Stimulated activated CD4-positive, alpha-beta T cell treated with anti-CD3 and anti-CD28 coated beads, Interleukin-4, amount 100 ng/mL, for 24 hours (primary cell): Measurements from ENCODE around the gene RNF151.

Source experiments
- DNase-seq: peaks from one replicate; pipeline ENCODE4 v3.0.0-alpha.2; 2020

The RNF151 gene

DNA sequence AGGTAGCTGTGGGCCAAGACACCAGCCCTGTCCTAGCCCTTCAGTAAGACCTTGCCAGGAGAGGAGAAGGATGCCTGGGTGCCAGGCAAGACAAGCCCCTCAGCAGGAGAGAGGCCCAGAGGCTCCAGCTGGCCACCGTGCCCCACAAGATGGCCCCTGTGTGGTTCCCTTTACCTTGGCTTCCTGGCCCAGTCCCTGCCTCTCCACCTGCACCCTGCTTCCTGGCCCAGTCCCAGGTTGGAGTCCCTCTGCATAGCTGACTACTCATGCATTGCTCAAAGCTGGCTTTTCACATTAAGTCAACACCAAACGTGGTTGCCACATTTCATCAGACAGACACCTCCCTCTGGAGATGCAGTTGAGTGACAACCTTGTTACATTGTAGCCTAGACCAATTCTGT, 27.1 kb downstream of the RNF151 start:
- DNase-seq: no peak

DNA sequence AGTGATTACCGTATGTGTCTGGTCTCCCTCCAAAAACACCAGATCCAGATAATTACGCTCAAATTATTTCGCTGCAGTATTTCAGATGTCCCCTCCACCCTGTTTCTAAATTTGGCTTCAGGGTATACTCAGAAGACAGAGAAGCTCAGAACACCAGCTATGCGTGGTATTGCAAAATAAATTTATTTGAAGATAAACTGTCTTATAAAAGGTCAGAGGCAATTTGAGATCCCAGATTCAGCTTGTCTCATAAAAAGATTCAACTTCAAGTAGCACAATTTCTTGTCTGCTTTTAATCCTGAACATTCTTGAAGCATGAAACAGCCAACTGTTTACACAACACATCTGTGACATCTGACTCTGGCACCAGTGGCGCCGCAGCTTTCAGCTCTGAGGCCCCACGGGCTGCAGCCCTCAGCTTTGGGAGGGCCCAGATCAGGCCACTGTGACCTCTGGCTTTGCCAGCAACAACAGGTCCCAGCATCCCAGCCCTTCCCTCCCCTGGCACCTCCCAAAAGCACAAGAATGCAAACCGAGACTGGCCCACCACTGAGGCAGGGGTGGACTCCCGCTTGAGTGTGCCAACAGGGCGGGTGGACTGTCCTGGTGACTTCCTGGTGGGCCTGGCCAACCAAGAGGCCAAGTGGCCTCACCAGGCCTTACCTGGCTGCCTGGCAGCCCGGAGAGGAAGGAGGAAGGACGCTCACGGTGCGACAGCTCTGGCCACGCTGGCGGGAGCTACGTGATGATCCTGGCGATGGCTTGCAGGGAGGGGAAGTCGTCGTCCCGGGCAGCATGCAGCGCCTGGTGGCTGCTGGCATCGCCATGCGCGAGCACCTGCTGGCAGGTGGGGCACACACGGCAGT, 31.1 kb downstream of the RNF151 start:
- no peak for DNase-seq

GRCh38 chr16:1998360-1998835, 31.7 kb downstream of the RNF151 start:
- DNase-seq: no peak

DNA sequence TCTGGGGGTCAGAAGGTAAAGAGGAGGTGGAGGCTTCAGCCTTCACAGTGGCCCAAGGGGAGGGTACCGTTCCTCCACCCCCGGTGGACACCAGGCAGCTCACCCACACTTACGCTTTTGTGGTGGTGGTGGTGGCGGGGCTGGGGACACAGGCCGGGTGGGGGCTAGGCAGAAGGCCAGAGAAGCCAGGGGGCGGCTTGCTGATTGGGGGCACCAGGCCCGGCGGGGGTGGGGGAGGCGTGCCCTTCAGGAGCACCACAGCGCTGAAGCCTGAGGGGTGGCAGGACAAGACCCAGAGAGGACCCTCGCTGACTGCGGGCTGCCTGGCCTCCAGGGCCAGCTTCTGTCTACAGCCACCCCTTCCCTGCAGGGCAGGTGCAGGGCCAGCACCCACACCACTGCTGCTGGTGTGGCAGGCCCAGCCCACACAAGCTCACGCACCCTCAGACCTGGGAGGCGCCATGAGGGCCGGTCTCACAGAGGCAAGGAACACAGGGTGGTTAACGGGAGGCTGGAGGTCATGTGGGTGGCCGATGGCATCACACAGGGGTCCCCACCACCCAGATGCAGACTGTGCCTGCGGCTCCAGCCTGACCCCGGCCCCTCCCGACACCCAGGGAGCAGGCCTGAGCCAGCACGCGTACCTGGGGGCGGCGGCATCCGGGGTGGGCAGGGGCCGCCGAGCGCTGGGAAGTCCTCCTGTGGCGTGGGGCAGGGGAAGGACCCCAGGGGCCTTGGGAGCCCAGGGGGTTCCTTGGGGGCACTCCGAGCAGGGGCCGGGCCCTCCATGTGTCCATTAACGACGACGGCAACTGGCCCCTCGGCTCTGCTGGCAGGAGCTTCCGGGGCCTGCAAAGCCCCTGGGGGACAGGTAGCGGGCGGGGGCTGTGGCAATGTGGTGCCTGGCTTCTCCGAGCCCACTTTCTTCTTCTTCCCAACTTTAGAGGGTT, 32.5 kb downstream of the RNF151 start:
- DNase-seq: no peak

DNA sequence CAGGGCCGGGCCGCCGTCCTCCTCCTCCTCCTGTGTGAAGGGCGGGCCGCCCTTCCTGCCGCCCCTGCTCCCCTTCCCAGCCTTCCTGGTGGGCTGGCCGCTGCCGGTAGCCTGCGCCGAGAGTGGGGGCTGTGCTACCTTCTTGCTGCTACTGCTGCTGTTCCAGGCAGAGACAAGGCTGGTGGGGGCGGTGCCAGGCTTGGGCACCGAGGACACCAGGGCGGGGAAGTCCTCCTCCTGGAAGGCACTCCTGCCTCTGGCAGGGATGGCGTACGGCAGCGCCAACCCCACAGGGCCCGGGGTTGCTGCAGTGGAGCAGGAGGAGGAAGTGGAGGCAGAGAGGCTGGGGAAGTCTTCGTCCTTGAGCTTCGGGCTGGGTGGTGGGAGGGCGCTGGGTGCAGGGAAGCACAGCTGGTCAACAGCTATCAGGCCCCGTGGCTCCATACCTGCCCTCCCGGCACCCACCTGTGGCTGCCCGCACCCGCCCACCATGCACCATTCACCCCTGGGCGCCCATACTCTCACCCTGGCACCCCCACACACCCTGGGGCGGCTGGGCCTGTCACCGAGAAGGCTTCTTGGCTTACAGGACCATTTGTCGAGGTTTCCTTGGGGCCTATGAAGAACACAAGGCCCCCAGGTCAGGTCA, 33.3 kb downstream of the RNF151 start:
- DNase-seq: no peak

- DNase-seq: no peak
These were observed 34.4 kb downstream of the RNF151 start for GRCh38 chr16:2001035-2001434.

GRCh38 chr16:2001456-2002355, 35.0 kb downstream of the RNF151 start:
- no peak for DNase-seq

GRCh38 chr16:2002406-2003230, 36.0 kb downstream of the RNF151 start:
- no peak for DNase-seq

GRCh38 chr16:2003231-2003826, 36.7 kb downstream of the RNF151 start:
- DNase-seq: no peak

GRCh38 chr16:2003827-2004641, 37.4 kb downstream of the RNF151 start:
- peak; percentile 89 for DNase-seq

DNA sequence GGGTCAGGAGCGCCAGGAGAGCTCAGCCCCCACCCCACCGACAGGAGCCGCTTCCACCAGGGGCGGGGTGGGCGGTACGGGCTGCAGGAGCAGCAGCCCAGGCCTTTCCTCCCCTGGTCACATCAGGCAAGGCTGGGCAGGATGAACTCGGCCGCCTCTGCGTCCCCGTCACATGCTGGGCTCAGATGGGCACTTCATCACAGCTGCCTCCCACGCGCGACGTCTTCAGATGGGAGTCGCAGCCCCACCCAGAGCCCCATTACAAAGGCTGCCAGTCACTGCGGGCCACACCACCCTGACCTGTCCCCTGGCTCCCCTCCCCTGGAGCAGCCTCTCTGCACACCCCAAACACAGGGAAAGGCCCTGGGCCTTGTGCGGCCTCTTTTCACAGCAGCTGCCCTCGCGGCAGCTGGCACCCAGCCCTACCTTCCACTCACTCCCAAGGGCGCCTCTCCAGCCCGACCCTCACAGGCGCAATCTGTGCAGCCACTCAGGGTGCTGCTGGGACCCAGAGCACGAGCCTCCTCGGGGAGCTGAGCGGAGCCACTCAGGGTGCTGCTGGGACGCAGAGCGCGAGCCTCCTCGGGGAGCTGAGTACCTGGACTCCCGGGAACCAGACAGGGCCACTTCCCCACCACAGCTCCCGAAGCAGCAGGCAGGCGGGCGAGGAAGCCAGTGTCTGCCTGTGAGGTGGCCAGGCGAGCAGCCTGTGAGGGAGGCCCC, 38.3 kb downstream of the RNF151 start:
- no peak for DNase-seq

- DNase-seq: no peak
These were observed 39.0 kb downstream of the RNF151 start for GRCh38 chr16:2005646-2006045.

GRCh38 chr16:2006317-2006716, 39.7 kb downstream of the RNF151 start:
- DNase-seq: no peak

GRCh38 chr16:2007081-2007836, 40.6 kb downstream of the RNF151 start:
- no peak for DNase-seq

DNA sequence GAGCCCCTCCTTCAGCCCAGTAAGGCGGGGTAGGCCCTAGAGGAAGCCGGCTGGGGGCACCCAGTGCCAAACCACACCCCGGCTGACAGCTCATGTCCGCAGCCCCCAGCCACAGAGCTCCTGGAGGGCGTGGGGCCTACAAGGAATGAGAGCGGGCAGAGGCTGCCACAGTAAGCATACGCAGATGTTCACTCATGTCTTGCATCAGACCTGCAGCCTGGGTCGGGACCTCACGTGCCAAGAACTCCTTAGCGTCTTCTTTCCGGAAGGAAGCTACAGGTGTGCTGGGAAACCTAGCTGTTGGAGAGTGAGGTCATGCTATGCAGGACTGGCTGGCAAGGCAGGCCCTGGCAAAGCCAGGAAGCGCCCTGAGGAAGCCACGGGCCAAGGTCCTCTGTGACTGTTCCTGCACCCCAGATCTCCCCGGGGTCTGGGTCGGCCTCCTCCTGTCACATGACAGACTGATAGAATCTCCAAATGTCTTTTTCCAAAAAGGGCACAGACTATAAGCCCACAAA, 41.4 kb downstream of the RNF151 start:
- no peak for DNase-seq

DNA sequence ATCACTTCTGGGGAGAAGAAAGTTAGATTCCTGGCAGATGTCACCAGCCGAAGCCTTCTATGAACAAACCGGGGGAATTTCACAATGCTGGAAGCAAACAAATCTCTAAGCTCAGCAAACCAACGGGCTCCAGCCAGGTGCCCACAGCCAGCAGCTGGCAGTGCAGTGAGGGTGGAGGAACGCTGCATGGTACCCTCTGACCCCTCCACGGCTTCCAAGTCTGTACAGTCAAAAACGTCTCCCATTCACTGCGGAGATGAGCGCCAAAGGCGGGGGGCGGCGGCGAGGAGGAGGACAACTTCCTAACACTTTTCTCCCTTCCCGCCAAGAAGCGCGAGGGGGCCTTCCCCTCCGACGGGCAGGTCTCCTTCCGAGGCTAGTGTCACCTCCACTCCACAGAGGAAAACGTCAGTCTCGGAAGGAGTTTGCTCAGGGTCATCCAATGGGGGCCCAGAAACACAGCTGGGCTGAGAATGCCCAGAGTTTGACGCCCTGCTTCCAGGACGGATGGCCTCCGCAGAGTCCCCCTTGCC, 42.0 kb downstream of the RNF151 start:
- peak; percentile 34 for DNase-seq

DNA sequence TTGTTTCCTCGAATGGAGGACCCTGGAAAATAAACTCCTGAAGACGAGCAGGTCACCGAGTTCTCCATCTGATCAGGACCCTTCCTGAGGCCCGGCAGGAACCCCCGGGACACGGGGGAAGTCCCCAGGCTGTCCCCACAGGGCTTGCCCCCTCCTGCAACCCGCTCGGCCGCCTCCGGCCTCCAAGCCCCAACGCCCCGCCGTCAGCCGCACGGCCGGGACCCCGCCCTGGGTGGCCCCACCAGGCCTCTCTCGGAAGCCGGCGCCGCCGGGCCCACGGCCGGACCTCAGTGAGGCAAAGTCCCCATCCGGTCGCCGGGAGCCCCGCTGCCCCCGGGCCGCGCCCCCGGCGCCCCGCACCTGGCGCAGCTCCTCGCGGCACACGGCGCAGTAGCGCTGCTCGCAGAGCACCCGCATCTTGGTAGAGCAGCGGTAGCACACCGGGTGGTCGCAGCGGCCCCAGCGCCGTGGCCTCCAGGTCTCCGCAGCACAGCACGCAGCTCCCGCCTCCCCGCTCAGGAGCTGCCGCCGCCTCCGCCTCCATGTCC, 42.6 kb downstream of the RNF151 start:
- no peak for DNase-seq
